GM21529 (cell line): ENCODE measurements around the gene MAGEA9.
"Not testable (repeated sequence)": the region's sequence is repeated elsewhere in the genome, so short reads cannot be mapped to it uniquely, and the experiment has no call there.

Source experiments
- ATAC-seq: cut with Tn5 transposase; IDR thresholded peaks from one replicate; pipeline ENCODE4 v1.9.1; 2021; ENCODE audit not compliant: unreplicated experiment

MAGEA9 gene, protein sequence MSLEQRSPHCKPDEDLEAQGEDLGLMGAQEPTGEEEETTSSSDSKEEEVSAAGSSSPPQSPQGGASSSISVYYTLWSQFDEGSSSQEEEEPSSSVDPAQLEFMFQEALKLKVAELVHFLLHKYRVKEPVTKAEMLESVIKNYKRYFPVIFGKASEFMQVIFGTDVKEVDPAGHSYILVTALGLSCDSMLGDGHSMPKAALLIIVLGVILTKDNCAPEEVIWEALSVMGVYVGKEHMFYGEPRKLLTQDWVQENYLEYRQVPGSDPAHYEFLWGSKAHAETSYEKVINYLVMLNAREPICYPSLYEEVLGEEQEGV

DNA sequence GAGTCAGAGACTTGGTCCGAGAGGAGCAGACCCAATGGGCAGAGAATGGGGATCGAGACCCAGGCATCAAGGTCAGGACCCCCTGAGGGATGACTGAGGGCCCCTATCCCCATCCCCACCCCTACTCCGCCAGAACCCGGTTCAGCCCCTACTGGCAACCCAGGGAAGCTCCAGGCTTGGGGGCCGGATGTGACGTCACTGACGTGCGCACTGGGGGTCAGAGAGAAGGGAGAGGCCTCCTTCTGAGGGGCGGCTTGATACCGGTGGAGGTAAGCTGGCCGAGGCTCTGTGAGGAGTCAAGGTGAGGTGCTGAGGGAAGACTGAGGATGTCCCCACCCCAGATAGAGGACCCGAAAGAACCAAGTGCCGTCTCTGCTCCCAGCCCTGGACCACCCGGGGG is at the start of gene MAGEA9:
TSS of gene MAGEA9 (plus strand) at position 204 of the 400 bp plus-strand sequence. CDS start 4,281 bp downstream, outside the sequence.
- not testable (repeated sequence) for ATAC-seq

DNA sequence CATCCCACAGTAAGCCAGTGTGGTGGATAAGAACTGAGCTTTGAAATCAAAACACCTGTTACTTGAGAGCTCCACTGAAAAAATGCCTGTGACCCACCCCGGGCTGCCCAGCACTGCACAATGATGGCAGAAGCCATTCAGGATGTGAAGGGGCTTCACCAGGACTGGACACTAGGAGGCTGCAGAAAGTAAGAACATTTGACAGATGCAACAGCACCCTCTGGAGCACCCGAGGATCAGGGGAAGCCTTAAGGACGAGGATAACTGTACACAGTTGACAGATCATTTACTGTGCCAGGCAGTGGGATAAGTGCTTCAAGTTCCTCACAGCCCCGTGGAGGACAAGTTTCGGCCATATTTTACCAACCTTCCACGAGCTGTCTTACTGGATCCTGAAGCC is 39.5 kb upstream of the MAGEA9 start:
- not testable (repeated sequence) for ATAC-seq

DNA sequence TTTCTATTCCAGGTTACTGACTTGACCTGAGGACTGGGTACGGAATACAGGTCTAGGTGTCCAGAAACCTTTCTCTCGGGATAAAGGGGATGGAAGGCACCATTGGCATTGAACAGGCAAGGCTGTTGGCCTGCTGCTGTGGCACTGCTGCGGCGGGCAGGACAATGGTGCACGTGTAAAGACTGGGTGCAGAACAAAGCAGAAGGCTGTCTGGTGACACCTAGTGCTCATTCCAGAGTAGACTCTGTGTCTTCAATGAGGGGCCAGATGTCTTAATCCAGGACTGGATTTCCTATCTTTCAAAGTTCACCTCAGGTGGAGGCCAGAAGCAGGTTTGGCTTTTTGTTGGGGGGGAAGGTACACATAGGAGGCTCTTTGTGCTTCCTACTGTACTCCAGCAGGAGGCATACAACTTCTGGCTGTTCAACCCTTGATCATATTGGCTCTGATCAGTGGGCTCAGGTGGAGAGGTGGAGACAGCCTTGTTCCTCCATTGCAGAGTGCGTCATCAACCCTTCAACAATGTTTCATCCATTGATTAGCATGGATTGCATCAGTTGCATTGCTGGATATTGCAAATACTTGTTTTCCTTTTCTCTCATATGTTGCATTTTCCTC is 35.2 kb upstream of the MAGEA9 start:
- ATAC-seq = not testable (repeated sequence)

DNA sequence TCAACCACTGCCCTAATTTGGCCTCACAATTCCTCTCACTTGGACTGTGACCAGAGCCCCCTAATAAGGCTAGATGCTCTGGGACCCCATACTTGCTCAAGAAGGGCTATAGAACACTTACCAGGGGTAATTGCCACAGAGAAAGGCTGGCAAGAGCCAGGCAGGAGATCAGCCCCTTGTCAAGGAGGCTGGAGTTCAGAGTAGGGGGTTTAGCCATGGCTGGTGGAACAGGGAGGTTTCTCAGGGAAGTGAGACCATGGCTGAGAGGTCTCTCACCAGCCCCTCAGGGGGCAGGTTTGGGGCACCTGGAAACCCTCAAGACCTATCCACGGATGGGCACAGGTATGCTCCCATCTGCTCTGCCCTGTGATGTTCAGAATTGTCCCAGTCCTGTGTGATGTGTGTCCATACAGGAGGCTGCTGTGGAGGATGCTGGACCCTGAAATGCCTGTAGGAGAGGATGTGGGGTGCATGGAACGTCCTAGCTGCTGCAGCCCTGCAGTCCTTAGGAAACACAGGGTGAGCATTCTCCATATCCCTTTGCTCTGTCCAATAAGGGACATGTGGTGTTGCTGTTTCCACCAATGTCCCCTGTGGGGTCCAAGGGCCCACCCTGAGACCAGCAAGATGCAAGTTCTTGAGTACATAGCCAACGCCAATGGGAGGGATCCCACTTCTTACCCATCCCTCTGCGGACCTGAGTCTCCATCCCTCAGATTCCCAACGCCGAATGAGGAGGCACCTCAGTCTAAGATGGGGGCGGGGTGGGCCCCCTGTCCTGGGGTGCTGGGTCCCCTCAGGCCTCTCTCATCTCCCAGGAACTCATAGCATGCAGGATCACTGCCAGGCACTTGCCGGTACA is 24.3 kb upstream of the MAGEA9 start:
- ATAC-seq = no peak

DNA sequence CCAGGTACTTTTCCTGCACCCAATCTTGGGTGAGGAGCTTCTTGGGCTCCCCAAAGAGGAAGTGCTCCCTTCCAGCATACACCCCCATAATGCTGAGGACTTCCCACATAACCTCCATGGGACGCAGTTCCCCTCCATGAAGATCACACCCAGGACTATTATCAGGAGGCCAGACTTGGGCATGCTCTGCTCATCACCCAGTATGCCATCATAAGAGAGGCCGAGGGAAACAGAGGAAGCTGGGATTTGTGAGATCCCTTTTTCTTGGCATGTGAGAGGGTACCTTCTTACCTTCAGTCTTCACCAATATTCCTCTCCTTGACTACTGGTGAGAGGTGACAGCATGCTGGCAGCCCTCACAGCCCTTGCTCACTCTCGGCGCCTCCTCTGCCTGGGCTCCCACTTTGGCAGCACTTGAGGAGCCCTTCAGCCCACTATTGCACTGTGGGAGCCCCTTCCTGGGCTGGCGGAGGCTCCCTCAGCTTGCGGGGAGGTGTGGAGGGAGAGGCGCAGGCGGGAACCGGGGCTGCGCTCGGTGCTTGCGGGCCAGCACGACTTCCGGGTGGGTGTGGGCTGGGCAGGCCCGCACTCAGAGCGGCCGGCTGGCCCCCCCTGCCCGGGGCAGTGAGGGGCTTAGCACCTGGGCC is 23.5 kb upstream of the MAGEA9 start:
- no peak for ATAC-seq

DNA sequence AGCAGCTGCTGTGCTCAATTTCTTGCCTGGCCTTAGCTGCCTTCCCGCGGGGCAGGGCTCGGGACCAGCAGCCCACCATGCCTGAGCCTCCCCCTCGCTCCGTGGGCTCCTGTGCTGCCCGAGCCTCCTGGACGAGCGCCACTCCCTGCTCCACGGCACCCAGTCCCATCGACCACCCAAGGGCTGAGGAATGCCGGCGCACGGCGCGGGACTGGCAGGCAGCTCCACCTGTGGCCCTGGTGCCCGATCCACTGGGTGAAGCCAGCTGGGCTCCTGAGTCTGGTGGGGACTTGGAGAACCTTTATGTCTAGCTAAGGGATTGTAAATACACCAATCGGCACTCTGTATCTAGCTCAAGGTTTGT is 23.0 kb upstream of the MAGEA9 start:
- ATAC-seq = not testable (repeated sequence)

DNA sequence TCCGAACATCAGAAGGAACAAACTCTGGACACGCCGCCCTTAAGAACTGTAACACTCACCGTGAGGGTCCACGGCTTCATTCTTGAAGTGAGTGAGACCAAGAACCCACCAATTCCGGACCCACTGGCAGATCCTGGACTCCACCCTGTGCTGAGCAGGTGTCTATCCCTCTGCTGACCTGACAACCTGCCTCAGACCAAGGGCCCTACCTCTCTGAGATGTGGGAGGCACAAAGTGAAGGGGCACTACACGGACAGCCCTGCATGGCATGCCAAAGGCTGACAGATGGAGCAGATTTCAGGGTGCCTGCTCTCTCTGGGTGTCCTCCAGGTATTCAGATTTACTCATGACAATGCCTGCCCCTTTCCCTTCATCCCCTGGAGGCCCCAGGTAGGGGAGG is 21.9 kb upstream of the MAGEA9 start:
- ATAC-seq = no peak

DNA sequence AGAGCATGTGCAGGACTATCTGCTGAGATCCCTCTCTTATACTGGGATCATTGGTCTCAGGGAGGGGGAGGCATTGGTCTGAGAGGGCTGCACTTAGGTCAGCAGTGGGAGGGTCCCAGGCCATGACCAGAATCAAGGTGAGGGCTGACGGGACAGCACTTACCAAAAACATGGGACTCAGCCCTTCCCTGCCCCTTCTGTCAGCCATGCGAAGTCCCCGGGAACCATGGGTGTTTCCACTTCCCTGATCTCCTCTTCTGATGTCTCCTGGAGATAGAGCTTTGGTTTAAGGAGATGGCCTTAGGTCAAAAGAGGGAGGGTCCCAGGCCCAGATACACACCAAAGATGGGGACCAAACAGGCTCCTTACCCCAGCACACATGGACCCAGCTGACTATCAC is 20.8 kb upstream of the MAGEA9 start:
- ATAC-seq = no peak

DNA sequence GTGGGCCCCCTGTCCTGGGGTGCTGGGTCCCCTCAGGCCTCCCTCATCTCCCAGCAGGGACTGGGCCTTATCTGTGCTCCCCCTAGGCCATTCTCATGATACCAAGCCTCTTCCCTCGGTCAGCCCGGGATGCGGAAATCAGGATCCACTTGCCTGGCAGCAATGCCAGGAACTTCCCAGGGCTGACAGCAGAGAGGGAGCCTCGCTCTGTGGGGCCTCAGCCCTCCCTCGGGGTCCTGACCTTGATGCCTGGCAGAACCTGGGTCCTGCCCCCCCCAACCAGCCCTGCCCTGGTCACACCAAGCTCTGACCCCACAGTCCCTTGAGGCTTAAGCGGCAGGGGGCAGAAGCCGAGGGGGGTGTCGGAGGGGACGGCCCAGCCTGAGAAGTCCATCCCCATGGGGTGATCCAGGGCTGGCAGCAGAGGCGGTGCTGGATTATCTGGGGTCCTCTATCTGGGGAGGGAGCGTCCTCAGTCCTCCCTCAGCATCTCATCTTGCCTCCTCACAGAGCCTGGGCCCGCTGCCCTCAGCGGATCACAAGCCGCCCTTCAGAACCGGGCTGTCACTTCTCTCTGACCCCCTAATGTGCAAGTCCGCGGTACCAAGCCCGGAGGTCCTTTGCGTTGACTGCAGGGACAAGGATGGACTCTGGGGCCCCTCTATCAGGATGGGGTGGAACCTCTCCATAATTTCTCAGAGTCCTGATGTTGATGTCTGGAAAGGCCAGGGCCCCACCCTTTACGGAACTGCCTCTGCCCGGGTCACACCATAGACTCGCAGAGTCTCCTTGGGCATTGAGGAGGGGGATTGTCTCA is 19.7 kb upstream of the MAGEA9 start:
- ATAC-seq = not testable (repeated sequence)

DNA sequence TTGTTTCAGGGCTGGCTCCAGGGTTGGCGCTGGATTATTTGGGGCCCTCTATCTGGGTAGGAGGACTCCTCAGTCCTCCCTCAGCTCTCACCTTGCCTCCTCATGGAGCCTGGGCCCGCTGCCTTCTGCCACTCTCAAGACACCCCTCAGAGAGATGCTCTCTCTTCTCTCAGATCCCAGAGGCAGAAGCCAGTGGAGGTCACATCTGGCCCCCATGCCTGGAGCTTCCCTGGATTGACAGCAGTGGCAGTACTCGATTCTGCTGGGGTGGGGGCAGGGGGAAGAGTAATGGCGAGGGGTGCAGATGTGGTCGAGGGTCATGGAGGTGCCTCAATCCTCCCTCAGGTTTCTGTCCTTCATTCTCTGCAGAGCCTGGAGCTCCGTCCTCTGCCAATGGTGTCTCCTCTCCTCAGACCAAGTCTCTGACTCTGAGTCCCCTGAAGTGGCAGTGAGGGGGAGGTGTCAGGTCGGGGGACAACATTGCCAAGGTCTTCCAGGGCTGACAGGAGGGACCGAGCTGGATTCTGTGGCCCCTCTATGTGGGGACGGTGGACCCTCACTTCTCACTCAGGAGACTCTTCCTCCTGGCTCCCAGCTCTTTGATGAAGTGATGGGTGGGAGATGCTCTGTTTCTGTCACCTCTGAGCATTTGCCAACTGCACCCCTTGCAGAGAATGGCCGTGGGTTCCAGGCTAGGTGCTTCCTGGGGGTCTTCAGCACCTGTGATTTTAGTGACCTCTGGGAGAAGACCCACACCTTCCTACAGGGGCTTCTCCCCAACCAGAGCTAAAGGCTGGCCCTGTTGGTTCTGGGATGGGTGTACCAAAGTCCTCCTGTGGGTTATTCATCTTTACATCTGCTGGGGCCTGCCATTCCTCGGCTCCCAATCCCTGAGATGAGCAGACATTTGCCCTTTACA is 18.8 kb upstream of the MAGEA9 start:
- ATAC-seq = no peak

DNA sequence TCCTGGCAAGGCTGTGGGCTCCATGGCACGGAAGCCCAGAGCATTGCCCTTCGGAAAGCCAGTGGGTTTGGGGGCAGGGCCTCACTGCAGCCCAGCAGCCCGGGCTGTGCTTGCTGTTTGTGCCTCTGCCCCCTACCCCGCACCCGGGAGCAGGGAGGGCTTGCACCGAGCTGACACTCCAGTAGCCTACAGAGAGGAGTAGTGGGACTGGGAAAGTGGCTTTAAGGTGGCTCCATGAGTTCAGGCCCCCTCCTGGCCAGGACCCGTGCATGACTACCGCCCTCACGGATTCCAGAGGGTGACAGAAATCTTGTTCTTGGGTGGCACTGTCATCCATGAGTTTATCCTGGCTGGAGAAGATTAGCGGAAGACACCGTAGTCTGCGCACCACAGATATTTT is 11.4 kb upstream of the MAGEA9 start:
- ATAC-seq = not testable (repeated sequence)

DNA sequence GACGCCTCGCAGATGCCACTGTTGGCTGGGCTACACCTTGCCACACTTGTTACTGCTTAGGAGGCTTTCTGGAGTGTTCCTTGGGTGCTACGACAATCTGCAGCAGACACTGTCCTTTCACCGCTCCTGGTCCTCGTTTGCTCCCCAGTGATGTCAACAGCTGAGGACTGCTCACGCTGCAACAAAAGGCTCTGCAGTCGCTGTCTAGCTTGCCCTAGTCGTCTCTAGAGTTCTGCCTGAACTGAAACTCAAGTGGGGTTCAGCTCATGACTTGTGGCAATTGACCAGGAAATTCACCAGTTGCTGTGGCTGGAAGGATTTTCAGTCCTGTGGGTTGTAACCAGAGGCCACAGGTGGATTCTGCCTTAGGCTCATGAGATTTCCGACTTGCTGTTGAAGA is 8.7 kb upstream of the MAGEA9 start:
- ATAC-seq = not testable (repeated sequence)

DNA sequence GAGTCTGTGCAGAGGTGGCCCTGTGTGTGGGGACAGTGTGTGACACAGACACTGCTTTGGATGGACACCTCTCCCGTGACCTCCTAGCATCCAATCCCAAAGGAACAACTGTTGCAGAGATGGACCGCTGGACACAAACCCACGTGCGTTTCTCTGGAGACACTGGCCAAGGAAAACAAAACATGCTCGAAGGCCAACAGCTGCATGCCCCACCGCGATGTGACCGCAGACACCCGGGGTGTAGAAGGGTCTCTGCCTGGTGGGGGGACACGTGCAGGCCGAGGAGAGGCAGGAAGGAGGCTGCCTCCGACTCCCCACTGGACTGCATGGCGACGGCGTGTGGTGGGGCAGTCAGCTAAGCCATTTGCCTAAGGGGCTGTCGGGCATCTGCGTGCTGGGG is 8.0 kb upstream of the MAGEA9 start, which contains the start of gene HSFX1:
TSS of gene HSFX1 (plus strand) at position 301 of the 400 bp plus-strand sequence. CDS start 614 bp downstream, outside the sequence.
- not testable (repeated sequence) for ATAC-seq

DNA sequence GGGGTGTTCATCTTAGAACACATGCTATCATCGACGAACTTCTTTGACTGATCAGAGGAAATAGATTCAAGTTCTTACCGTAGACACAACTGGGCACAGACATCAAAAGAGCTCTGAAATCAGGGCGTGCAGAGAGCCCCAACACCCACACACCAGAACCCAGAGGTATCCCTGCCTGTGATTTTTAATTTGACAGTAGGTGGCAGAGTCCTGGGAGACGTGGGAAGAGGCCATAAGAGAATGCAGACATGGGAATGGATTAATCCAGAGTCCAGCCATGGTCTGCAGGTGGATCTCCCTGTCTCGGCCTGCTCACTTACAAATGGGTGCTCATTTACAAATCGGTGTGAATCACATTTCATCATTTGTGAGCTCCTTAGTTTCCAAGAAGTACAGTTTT is 3.7 kb upstream of the MAGEA9 start:
- not testable (repeated sequence) for ATAC-seq

DNA sequence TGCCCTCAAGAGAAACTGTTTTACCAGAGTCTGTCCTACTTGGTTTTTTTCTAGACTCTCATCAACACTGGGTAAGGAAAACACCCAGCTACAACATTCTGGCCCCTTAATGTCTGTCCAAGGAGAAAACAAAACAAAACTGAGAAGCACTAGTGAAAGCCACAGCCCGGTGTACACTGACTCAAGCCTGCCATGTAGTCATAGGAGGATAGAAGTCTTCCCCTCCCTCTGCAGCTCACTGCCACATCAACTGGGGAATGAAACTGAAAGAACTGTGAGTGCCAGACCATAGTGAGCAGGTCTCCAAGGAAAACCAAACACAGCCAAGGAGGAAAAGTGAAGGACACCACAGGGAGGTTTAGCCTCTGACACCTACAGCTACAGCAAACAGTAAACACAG is 13.8 kb downstream of the MAGEA9 start:
- ATAC-seq = peak; percentile 99

DNA sequence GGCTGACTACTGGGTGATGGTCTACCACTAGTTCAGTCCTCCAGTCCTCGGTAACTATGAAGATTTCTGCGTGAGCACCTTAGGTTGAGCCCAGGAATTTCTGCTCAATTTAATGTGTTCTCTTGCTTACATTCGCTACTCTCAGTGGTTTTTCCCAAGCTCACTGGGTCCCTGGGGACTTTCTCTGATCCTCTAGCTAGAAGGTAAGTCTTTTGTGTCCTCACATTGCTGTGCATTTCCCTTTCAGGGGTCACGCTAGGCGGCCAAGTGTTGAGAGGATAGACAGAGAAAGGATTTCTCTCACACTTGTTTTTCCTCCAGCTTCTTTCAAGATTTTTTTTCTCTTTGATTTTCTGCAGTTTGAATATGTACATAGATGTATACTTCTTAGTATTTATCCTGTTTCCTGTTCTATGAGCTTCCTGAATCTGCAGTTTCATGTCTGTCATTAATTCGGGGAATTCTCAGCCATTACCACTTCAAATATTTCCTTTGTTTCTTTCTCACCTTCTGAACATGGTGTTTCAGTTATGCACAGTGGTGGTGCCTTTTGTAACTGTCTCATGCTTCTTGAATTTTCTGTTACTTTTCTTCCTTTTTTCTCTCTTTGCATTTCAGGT is 17.5 kb downstream of the MAGEA9 start:
- no peak for ATAC-seq

DNA sequence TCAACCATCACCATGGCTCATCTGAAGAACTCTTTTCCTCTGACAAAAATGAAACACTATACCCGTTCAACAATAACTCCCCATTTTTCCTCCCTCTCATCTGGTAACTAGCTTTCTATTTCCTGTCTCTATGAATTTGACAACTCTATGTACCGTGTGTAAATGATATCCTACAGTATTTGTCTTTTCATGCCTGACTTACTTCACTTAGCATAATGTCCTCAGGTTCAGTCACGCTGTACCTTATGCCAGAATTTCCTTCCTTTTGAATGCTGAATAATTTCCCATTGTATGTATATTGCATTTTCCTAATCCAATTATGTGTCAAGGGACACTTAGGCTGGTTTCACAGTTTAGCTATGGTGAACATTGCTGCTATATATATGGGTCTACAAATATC is 18.2 kb downstream of the MAGEA9 start:
- ATAC-seq = no peak

DNA sequence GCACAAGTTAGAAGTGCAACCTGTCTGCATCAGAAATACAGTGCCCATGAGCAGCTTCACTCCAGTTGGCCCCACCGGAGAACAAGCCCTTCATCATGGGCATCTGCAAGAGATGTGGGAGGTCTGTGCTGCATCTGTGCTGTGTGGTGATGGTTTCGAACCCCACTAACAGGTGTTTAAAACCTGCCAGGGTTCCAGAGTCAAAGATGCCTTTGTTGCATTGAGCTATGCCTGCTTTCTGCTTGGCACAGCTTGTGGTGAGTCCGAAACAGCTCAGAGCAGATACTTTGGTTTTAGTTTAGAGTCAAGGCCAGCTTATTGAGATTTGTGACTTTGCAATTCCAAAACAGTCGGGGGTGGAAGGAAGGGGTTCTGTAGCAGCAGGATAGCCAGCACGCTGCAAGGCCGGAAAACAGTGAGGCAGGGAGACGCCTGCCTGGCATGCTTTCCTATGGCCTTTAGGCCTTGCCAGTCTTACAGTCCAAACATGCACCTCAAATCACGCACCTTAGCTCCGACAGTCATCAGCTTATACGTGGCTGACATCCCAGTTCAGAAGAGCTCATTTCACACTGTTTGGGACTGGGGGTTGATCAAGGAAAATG is 21.8 kb downstream of the MAGEA9 start:
- no peak for ATAC-seq
